Measurements from ENCODE around the gene CDC42BPB. TPM values are rescaled to one million over a fixed set of nuclear protein-coding genes. Genes with fewer than 3 reads are reported as not detected.

CDC42BPB gene
- total RNA-seq, 1 donor from 2014 or later: 105 TPM

GRCh38 chr14:103064978-103065377, 7.6 kb upstream of the CDC42BPB start:
- no peak overlapping the region for H3K27ac ChIP-seq
- TF ChIP-seq CTCF (IDR thresholded peaks at IDR 0.05) (no peak), POLR2AphosphoS5 (IDR thresholded peaks at IDR 0.05; ENCODE audit: insufficient read depth in 1 of 2, low read depth in 1 of 2) (no peak), POLR2A (IDR thresholded peaks at IDR 0.05) (no peak)
- DNase-seq (ENCODE audit: extremely low spot score in 2 of 2): no peak
- H3K4me3 ChIP-seq: no peak overlapping the region
- no peaks in the 10 kb centered on the region for H3K36me3 ChIP-seq
- H3K27me3 ChIP-seq: no peaks in the 10 kb centered on the region
- H3K4me1 ChIP-seq: peaks cover 30% of the 10 kb centered on the region
- no peaks in the 10 kb centered on the region for H3K9me3 ChIP-seq
- intact Hi-C loops (cut with DNase I): no loop called here

- H3K36me3 ChIP-seq: no peaks in the 10 kb centered on the region
- H3K4me3 ChIP-seq: no peak overlapping the region
- no peaks in the 10 kb centered on the region for H3K9me3 ChIP-seq
- intact Hi-C loops (cut with DNase I): no loop called here
- peaks cover 35% of the 10 kb centered on the region for H3K4me1 ChIP-seq
- TF ChIP-seq POLR2A (IDR thresholded peaks at IDR 0.05) (no peak), CTCF (IDR thresholded peaks at IDR 0.05) (no peak), POLR2AphosphoS5 (IDR thresholded peaks at IDR 0.05; ENCODE audit: insufficient read depth in 1 of 2, low read depth in 1 of 2) (no peak)
- H3K27ac ChIP-seq: no peak overlapping the region
- no peaks in the 10 kb centered on the region for H3K27me3 ChIP-seq
- DNase-seq (ENCODE audit: extremely low spot score in 2 of 2): no peak
Measured at GRCh38 chr14:103064436-103064835, 7.1 kb upstream of the CDC42BPB start.

- TF ChIP-seq POLR2A (IDR thresholded peaks at IDR 0.05) (no peak), CTCF (IDR thresholded peaks at IDR 0.05) (no peak), POLR2AphosphoS5 (IDR thresholded peaks at IDR 0.05; ENCODE audit: insufficient read depth in 1 of 2, low read depth in 1 of 2) (no peak)
- DNase-seq (ENCODE audit: extremely low spot score in 2 of 2): no peak
- intact Hi-C loops (cut with DNase I): no loop called here
- Histone ChIP-seq H3K4me1 (peaks cover 28% of the 10 kb centered on the region), H3K27ac (no peak overlapping the region), H3K4me3 (no peak overlapping the region), H3K9me3 (no peaks in the 10 kb centered on the region), H3K27me3 (no peaks in the 10 kb centered on the region), H3K36me3 (no peaks in the 10 kb centered on the region)
Measured at GRCh38 chr14:103061482-103061976, 4.2 kb upstream of the CDC42BPB start.

- H3K36me3 ChIP-seq: no peaks in the 10 kb centered on the region
- DNase-seq (ENCODE audit: extremely low spot score in 2 of 2): no peak
- no peaks in the 10 kb centered on the region for H3K9me3 ChIP-seq
- TF ChIP-seq POLR2A (IDR thresholded peaks at IDR 0.05): no peak
- no peak for TF ChIP-seq POLR2AphosphoS5 (IDR thresholded peaks at IDR 0.05; ENCODE audit: insufficient read depth in 1 of 2, low read depth in 1 of 2)
- TF ChIP-seq CTCF (IDR thresholded peaks at IDR 0.05): no peak
- no peak overlapping the region for H3K4me3 ChIP-seq
- intact Hi-C loops (cut with DNase I): loop anchor here (10.0 kb wide), 1 partner anchor 85 kb away; no protein-coding TSS in a partner anchor
- H3K4me1 ChIP-seq: peaks cover 41% of the 10 kb centered on the region
- no peak overlapping the region for H3K27ac ChIP-seq
- H3K27me3 ChIP-seq: no peaks in the 10 kb centered on the region
Measured at GRCh38 chr14:103059556-103059955, 2.2 kb upstream of the CDC42BPB start.

- peak overlapping the region; percentile 92 for H3K27ac ChIP-seq
- H3K36me3 ChIP-seq: no peaks in the 10 kb centered on the region
- TF ChIP-seq CTCF (IDR thresholded peaks at IDR 0.05) (no peak), POLR2A (IDR thresholded peaks at IDR 0.05) (no peak), POLR2AphosphoS5 (IDR thresholded peaks at IDR 0.05; ENCODE audit: insufficient read depth in 1 of 2, low read depth in 1 of 2) (no peak)
- no peak for DNase-seq (ENCODE audit: extremely low spot score in 2 of 2)
- H3K4me3 ChIP-seq: peak overlapping the region; percentile 86 to 99
- intact Hi-C loops (cut with DNase I): loop anchor here (10.0 kb wide), 1 partner anchor 84 kb away; no protein-coding TSS in a partner anchor
- no peaks in the 10 kb centered on the region for H3K9me3 ChIP-seq
- no peaks in the 10 kb centered on the region for H3K27me3 ChIP-seq
- H3K4me1 ChIP-seq: peaks cover 45% of the 10 kb centered on the region
Measured at GRCh38 chr14:103058164-103059055, 1.1 kb upstream of the CDC42BPB start.

Data from vagina (tissue), 2 donors.